T-helper 17 cell (primary cell): Measurements from ENCODE around the gene HIBADH. TPM values are rescaled to one million over a fixed set of nuclear protein-coding genes. Genes with fewer than 3 reads are reported as not detected.
"Not testable (repeated sequence)": the region's sequence is repeated elsewhere in the genome, so short reads cannot be mapped to it uniquely, and the experiment has no call there.

Experiments used
- ATAC-seq: fragments of 150-1000 bp; cut with Tn5 transposase; 2 replicates; pipeline ENCODE4 v1.10.0; 2021; ENCODE audit warnings: mild to moderate bottlenecking, moderate library complexity
- DNase-seq, 3 donors: peaks; one replicate each; pipeline versions ENCODE4 v3.0.0 to v3.0.0-alpha.2; 2020 to 2021
- H3K9me3 ChIP-seq: one replicate; pipeline ENCODE4 v1.7.0; 2013; ENCODE audit warnings: low read length, mild to moderate bottlenecking; ENCODE audit not compliant: control insufficient read depth, poor library complexity, severe bottlenecking
- H3K27ac Mint-ChIP-seq: one replicate; pipeline ENCODE4 v1.8.0; 2022; ENCODE audit warnings: mild to moderate bottlenecking, moderate library complexity, mixed read lengths
- H3K27me3 Mint-ChIP-seq: one replicate; pipeline ENCODE4 v1.8.0; 2022; ENCODE audit warnings: mixed read lengths
- H3K36me3 Mint-ChIP-seq: one replicate; pipeline ENCODE4 v1.8.0; 2022; ENCODE audit warnings: low read depth, mixed read lengths
- H3K4me1 Mint-ChIP-seq: one replicate; pipeline ENCODE4 v1.8.0; 2022; ENCODE audit warnings: mild to moderate bottlenecking, mixed read lengths
- H3K4me3 Mint-ChIP-seq: one replicate; pipeline ENCODE4 v1.8.0; 2022; ENCODE audit warnings: mild to moderate bottlenecking, moderate library complexity, mixed read lengths
- total RNA-seq, 4 donors: library from RNA in 2 of 4; stranded (reverse) in 2 of 4; gene quantifications; one replicate each; pipeline ENCODE4 v1.2.3 and lab custom pipeline; 2022 to 2026

Gene HIBADH
- total RNA-seq, 2 donors from 2014 or later, result 5.7 to 8.0 TPM

DNA sequence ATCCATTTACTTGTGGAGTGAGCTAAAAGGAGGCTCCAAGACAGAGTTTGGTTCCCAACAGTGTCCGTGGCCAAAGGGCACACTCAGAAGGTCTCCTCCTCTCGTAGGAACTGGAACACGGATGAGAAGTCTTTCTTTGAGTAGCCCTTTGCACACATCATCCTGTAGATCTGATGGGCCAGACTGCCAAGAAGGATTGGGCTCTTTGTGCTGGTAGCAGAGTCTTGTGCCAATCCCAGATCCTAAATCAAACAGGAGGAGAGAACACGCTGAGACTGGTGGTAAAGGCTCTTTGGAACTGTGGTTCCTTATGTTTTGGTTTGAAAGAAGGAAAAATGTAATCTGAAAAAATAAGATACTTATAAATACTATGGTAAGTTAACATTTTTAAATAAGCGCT lies 136.6 kb downstream of the HIBADH start:
- no peaks in the 10 kb centered on the region for H3K27me3 Mint-ChIP-seq
- DNase-seq (no peak), ATAC-seq (no peak)
- H3K9me3 ChIP-seq, result no peaks in the 10 kb centered on the region
- H3K4me1 Mint-ChIP-seq, result peaks cover 3% of the 10 kb centered on the region
- peaks cover 27% of the 10 kb centered on the region for H3K36me3 Mint-ChIP-seq
- H3K4me3 Mint-ChIP-seq, result no peak overlapping the region
- no peak overlapping the region for H3K27ac Mint-ChIP-seq

DNA sequence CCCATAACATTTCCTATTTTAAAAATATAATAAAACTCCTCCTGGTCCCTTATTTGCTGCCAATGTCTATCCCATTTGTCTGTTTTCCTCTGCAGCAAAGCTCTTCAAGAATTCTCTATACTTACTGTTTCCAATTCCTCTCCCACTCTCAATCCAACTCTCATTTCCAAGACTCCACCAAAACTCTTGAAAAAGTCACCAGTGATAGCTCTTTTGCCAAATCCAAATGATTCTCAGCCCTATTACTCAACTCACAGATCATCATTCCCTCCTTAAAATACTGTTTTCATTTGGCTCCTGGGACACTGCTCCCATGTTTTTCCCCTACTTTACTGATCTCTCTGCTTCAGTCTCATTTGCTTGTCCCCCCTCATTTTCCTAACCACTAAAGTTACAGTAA lies 139.4 kb downstream of the HIBADH start:
- ATAC-seq (no peak), DNase-seq (no peak)
- no peak overlapping the region for H3K27ac Mint-ChIP-seq
- H3K9me3 ChIP-seq, result no peaks in the 10 kb centered on the region
- no peaks in the 10 kb centered on the region for H3K27me3 Mint-ChIP-seq
- H3K4me3 Mint-ChIP-seq, result no peak overlapping the region
- peaks cover 3% of the 10 kb centered on the region for H3K4me1 Mint-ChIP-seq
- peaks cover 23% of the 10 kb centered on the region for H3K36me3 Mint-ChIP-seq

DNA sequence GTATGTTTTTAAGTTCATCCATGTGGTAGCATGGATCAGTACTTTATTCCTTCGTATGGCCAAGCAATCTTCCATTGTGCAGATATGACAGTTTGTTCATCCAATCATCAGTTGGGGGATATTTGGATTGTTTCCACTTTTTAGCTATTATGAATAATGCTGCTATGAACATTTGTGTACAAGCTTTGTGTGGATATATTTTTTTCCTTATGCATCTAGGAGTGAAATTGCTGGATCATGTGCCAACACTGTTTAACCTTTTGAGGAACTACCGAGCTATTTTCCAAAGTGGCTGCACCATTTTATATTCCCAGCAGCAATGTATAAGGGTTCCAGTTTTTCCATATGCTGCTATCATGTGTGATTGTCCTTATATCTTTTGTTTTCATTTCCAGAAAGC lies 140.1 kb downstream of the HIBADH start:
- Mint-ChIP-seq H3K27ac (no peak overlapping the region), H3K4me3 (no peak overlapping the region), H3K36me3 (peaks cover 20% of the 10 kb centered on the region), H3K4me1 (peaks cover 6% of the 10 kb centered on the region), H3K27me3 (no peaks in the 10 kb centered on the region)
- ATAC-seq (no peak), DNase-seq (no peak)
- no peaks in the 10 kb centered on the region for H3K9me3 ChIP-seq

DNA sequence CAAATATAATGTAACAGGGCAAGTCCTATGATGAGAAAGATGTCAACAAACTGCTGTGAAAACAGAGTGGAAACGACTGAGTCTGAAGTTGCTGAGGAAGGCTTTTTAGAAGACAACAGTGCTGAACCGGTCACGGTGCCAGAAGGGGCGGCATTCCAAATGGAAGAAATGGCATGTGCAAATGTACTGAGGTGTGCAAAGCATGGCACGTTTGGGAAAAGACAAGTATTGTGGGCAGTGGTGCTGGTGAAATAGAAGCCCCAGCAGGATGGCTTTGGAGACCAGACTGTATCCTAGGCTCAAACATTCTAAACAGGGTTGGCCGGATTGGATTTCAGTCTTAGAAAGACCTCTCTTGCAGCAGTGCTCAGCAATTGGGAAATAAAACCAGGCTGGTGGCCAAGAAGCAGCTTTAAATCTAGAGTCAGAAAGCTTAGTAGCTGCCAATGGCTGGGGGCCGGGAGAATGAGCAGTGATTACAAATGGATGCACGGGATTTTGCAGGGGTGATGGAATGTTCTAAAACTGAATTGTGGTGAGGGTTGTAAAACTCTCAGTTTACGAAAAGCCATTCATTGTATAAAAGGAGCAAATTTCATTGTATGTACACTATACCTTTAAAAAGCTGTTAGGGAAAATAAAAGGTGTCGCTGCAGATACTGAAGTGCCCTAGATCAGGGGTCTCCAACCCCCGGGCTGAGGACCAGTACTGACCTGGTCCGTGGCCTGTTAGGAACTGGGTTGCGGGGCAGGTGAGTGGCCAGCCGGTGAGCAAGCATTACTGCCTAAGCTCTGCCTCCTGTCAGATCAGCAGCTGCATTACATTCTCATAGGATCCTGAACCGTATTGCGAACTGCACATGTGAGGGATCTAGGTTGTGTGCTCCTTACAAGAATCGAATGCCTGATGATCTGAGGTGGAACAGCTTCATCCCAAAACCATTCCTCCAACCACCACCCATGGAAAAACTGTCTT lies 141.6 kb downstream of the HIBADH start:
- no peaks in the 10 kb centered on the region for H3K9me3 ChIP-seq
- no peak overlapping the region for H3K27ac Mint-ChIP-seq
- H3K4me3 Mint-ChIP-seq, result no peak overlapping the region
- H3K4me1 Mint-ChIP-seq, result peaks cover 3% of the 10 kb centered on the region
- no peak for DNase-seq
- ATAC-seq, result no peak
- peaks cover 13% of the 10 kb centered on the region for H3K36me3 Mint-ChIP-seq
- H3K27me3 Mint-ChIP-seq, result no peaks in the 10 kb centered on the region

DNA sequence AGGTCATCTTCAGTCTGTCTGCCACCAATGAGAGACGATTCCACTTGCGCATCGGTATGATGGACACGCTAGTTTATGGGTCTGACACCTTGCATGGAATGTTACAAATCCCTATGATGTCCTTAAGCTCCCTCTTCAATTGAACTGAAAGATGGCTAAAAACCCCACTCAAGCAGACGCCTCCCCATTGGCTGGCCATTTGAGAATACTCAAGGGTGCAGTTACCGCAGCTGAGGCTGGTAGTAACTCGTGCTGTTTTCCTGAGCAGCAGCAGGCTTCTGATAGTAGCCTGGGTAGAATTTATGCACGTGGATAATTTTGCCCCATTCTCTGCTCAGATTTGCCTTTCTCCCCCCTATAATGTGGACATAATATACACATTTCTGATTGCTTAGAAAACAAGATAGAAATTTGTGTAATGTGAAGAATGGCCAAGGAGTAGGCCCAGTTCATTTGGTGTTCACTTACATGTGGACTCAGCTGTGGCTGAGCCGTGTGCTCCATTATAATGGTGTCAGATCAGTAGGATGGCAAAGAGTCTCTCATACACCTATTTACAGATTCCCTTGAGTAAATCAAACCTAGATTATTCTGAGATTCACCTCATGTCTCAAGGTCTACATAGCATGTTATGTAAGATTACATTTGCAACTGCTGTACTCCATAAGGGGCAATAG lies 142.8 kb downstream of the HIBADH start:
- Mint-ChIP-seq H3K36me3 (peaks cover 11% of the 10 kb centered on the region), H3K4me3 (no peak overlapping the region), H3K27me3 (no peaks in the 10 kb centered on the region), H3K27ac (no peak overlapping the region), H3K4me1 (peaks cover 3% of the 10 kb centered on the region)
- H3K9me3 ChIP-seq, result no peaks in the 10 kb centered on the region
- ATAC-seq (no peak), DNase-seq (no peak)

DNA sequence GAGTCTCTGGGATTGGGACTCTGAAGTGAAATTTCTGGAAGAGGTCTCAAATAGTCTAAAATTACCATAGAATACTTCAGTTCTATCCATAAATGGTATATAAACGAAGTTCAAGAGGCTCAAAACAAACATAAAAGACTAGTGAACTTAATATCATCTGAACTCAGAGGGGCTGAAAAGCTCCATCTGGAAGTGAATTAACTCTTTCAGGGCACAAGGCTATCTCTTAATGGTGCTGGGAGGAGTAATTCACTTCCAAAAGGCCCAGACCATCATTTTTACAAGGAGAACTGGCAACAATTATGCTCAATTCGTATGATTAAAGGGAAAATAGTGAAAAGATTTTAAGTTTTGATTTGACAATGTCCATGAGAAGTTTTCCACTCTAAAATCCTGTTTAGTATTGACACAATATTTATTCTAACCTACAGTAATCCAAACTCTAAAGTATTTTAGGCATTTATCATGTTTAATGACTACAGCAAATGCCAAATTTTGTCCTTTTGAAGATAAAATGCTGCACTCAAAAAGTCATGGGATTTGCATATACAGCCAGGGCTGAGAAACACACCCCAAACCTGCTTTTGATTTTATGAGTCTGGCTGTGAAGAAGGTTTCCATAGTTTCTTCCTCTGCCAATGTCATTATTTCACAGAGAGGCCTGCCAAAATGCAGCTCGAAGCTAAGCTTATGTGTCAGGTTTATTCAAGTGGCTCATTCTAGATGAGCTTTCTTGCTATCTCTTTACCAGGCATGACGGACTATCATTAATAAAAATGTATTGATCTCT lies 143.9 kb downstream of the HIBADH start:
- H3K27me3 Mint-ChIP-seq, result no peaks in the 10 kb centered on the region
- no peak overlapping the region for H3K27ac Mint-ChIP-seq
- no peaks in the 10 kb centered on the region for H3K9me3 ChIP-seq
- peaks cover 3% of the 10 kb centered on the region for H3K4me1 Mint-ChIP-seq
- H3K36me3 Mint-ChIP-seq, result peaks cover 5% of the 10 kb centered on the region
- ATAC-seq (no peak), DNase-seq (no peak)
- no peak overlapping the region for H3K4me3 Mint-ChIP-seq

DNA sequence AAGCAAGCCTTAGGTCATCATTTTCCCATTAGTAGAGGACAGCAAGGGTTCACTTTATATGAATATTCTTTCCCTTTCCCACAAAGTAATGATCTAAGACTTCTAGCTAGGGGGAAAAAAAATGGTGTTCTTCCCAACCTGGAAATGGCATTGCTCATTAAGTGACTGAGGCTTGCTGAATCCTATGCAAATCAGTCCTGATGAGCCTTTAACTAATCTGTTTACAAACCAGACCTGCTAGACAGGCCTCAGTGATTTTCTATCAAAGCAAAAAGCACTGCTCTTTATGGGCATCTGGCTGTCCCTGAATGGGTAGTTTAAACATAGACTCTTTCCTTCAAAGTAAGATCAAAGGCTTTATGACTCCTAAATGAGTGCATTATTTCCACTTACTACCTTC lies 146.3 kb downstream of the HIBADH start:
- Mint-ChIP-seq H3K4me3 (no peak overlapping the region), H3K36me3 (no peaks in the 10 kb centered on the region), H3K27me3 (no peaks in the 10 kb centered on the region), H3K27ac (peak overlapping the region; percentile 43), H3K4me1 (peaks cover 3% of the 10 kb centered on the region)
- no peak for ATAC-seq
- no peaks in the 10 kb centered on the region for H3K9me3 ChIP-seq
- DNase-seq, result no peak

DNA sequence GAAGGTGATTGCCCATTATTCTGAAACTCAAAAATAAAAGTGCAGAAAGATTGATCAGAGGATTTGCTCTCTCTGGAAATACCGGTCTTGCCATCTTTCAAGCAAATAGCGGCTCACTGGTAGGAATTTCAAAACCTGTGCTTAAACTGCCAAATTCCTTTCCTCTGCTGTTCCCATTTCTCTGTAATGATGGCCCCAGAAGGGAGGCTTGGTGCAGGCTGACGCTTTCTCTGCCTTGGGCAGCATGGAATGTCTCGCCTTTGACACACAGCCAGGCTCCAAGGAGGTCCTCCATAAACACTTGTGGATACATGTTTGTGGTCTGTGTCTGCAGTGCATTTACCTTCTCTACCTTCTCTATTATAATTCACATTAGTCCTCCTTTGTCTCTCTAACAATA lies 146.8 kb downstream of the HIBADH start:
- H3K4me3 Mint-ChIP-seq, result no peak overlapping the region
- H3K27me3 Mint-ChIP-seq, result no peaks in the 10 kb centered on the region
- peak overlapping the region; percentile 43 for H3K27ac Mint-ChIP-seq
- H3K9me3 ChIP-seq, result no peaks in the 10 kb centered on the region
- ATAC-seq (no peak), DNase-seq (no peak)
- H3K4me1 Mint-ChIP-seq, result peaks cover 3% of the 10 kb centered on the region
- no peaks in the 10 kb centered on the region for H3K36me3 Mint-ChIP-seq

DNA sequence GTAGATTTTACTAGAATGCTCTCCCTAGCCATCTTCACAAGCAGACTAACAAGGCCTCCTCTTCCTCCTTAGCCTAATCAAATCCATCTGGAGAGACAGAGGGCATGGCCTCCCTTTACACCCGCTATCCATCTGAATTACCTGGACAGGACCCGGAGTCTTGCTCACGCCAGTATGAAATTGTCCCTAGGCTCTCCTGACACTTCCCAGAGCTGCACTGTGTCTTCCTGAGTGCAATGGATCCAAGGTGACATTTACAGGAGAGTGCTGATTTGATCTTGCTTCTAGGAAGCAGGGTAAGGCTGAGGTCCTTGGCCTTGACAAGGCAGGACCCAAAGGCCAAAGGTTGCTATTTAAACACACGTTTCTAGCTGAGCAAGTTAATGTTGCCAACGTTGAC lies 147.8 kb downstream of the HIBADH start:
- Mint-ChIP-seq H3K27ac (no peak overlapping the region), H3K4me3 (no peak overlapping the region)
- ATAC-seq, result no peak

DNA sequence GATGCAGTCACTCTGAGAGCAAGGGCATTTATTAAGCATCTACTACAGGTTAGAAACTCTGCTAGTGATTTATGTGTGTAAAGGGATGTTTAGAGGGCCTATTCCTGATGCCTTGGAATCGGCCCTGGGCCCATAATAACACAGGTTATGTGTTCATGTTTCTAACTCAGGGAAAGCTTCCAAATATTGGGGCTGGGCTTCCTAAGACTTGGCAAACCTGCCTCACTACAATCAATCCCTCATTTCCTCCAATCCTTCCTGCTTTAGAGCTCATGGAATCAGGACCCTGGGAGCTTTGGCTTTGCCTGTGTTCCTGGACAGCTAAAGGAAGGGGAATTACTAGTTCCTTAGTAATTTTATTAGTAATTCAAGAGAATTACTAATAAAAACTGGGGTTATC lies 148.8 kb downstream of the HIBADH start:
- H3K27me3 Mint-ChIP-seq, result no peaks in the 10 kb centered on the region
- no peak for DNase-seq
- H3K4me3 Mint-ChIP-seq, result no peak overlapping the region
- no peak overlapping the region for H3K27ac Mint-ChIP-seq
- peaks cover 3% of the 10 kb centered on the region for H3K4me1 Mint-ChIP-seq
- no peaks in the 10 kb centered on the region for H3K36me3 Mint-ChIP-seq
- ATAC-seq, result no peak
- H3K9me3 ChIP-seq, result no peaks in the 10 kb centered on the region

More for the DNA sequence above, 147.8 kb downstream of the HIBADH start:
- no peaks in the 10 kb centered on the region for H3K36me3 Mint-ChIP-seq
- peaks cover 3% of the 10 kb centered on the region for H3K4me1 Mint-ChIP-seq
- no peaks in the 10 kb centered on the region for H3K27me3 Mint-ChIP-seq
- no peak for DNase-seq
- no peaks in the 10 kb centered on the region for H3K9me3 ChIP-seq

DNA sequence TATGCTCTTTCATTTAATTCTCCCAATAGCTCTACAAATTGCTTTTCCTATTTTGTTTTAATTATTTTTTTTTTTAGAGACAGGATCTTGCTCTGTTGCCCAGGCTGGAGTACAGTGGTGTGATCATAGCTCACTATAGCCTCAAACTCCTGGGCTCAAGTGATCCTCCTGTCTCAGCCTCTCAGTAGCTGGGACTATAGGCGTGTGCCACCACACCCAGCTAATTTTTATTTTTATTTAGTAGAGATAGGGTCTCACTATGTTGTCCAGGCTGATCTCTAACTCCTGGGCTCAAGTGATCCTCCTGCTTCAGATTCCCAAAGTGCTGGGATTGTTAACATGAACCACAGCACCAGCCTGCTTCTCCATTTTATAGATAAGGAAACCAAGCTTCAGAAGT lies 151.3 kb downstream of the HIBADH start:
- H3K4me3 Mint-ChIP-seq, DNase-seq, ATAC-seq, H3K4me1 Mint-ChIP-seq, H3K9me3 ChIP-seq, H3K27me3 Mint-ChIP-seq, H3K36me3 Mint-ChIP-seq, H3K27ac Mint-ChIP-seq: not testable (repeated sequence)

DNA sequence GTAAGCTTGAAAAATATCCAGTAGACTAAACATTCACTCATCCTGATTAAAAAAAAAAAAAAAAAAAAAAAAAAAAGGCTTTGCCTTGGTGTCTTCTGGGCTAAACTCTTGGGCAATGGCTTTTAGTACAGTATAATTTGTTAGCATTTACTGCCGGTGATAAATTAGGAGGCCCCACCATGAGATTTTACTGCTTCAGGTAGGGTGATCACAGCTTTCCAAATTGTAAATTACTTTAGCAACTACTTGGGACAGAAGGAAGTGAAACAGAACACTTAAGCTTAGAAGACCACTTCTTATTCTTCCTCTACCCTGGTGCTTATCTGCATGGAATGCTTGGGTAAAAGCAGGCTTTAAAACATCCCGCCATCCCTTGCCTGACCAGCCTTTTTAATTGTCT lies 152.1 kb downstream of the HIBADH start:
- no peak for ATAC-seq
- no peak overlapping the region for H3K27ac Mint-ChIP-seq
- H3K27me3 Mint-ChIP-seq, result no peaks in the 10 kb centered on the region
- peaks cover 2% of the 10 kb centered on the region for H3K36me3 Mint-ChIP-seq
- H3K4me3 Mint-ChIP-seq, result no peak overlapping the region
- no peaks in the 10 kb centered on the region for H3K4me1 Mint-ChIP-seq
- no peaks in the 10 kb centered on the region for H3K9me3 ChIP-seq
- DNase-seq, result no peak

DNA sequence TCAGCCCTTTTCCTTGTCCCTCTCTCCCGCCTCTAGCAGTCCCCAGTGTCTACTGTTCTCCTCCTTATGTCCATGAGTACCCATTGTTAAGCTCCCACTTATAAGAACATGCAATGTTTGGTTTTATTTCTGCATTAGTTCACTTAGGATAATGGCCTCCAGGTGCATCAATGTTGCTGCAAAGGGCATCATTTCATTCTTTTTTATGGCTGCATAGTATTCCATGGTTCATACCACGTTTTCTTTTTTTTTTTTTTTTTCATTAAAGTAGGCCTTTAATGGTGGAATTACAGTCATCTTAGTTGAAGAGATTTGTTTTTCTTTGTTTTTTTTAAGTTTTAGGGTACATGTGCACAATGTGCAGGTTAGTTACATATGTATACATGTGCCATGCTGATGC lies 160.8 kb downstream of the HIBADH start:
- H3K27me3 Mint-ChIP-seq, H3K4me3 Mint-ChIP-seq, H3K4me1 Mint-ChIP-seq, H3K36me3 Mint-ChIP-seq, H3K9me3 ChIP-seq, H3K27ac Mint-ChIP-seq, DNase-seq, ATAC-seq: not testable (repeated sequence)
